Neural cell (in vitro differentiated cells): ENCODE measurements around the gene GNAQ. TPM values are rescaled to one million over a fixed set of nuclear protein-coding genes. Genes with fewer than 3 reads are reported as not detected.

ENCODE experiments used
- H2AFZ ChIP-seq: fragments of 200-600, 300-800 bp; sonication (generic), shearing (Covaris generic); 2 replicates; pipeline ENCODE4 v1.6.0; 2014; ENCODE audit warnings: low read depth, mild to moderate bottlenecking, antibody characterized with exemption, low read length, moderate library complexity
- H3F3A ChIP-seq: fragments of 200-600 bp; shearing (Covaris generic); 2 replicates; pipeline ENCODE4 v1.6.1; 2016; ENCODE audit warnings: mild to moderate bottlenecking, moderate library complexity, mixed read lengths, antibody characterized with exemption, low read length; ENCODE audit not compliant: insufficient read depth, poor library complexity, severe bottlenecking
- H3K27ac ChIP-seq: fragments of 200-600, 300-800 bp; sonication (generic), shearing (Covaris generic); 2 replicates; pipeline ENCODE4 v1.5.1; 2014; ENCODE audit warnings: mild to moderate bottlenecking, low read length, moderate library complexity
- H3K27me3 ChIP-seq: fragments of 300-800, 200-600 bp; sonication (generic), shearing (Covaris generic); 2 replicates; pipeline ENCODE4 v1.6.0; 2014; ENCODE audit warnings: mild to moderate bottlenecking, low read depth, low read length, moderate library complexity; ENCODE audit not compliant: insufficient read depth
- H3K36me3 ChIP-seq: fragments of 300-800, 200-600 bp; sonication (generic), shearing (Covaris generic); 2 replicates; pipeline ENCODE4 v1.5.1; 2014; ENCODE audit warnings: mild to moderate bottlenecking, antibody characterized with exemption, low read length, moderate library complexity; ENCODE audit not compliant: insufficient read depth
- H3K4me2 ChIP-seq: fragments of 300-800, 200-600 bp; sonication (generic), shearing (Covaris generic); 2 replicates; pipeline ENCODE4 v1.6.0; 2014; ENCODE audit warnings: mild to moderate bottlenecking, low read length
- H3K4me3 ChIP-seq: fragments of 300-800, 200-600 bp; sonication (generic), shearing (Covaris generic); 2 replicates; pipeline ENCODE4 v1.5.1; 2014; ENCODE audit warnings: mild to moderate bottlenecking, low read length, moderate library complexity
- H3K79me2 ChIP-seq: fragments of 200-600 bp; shearing (Covaris generic); replicated peaks from 2 replicates; pipeline ENCODE4 v1.6.0; 2014; ENCODE audit warnings: mild to moderate bottlenecking, low read length, moderate library complexity; ENCODE audit not compliant: insufficient read depth
- H3K9ac ChIP-seq: fragments of 300-800, 200-600 bp; sonication (generic), shearing (Covaris generic); 2 replicates; pipeline ENCODE4 v1.6.1; 2016; ENCODE audit warnings: mild to moderate bottlenecking, low read length, mixed read lengths
- H3K9me2 ChIP-seq: fragments of 200-600 bp; shearing (Covaris generic); 2 replicates; pipeline ENCODE4 v1.6.1; 2016; ENCODE audit warnings: mild to moderate bottlenecking, low read length, mixed read lengths; ENCODE audit not compliant: insufficient read depth
- H3K9me3 ChIP-seq: fragments of 200-600, 300-800 bp; sonication (generic), shearing (Covaris generic); 2 replicates; pipeline ENCODE4 v1.6.1; 2016; ENCODE audit warnings: mild to moderate bottlenecking, mixed run types, low read length, moderate library complexity, mixed read lengths
- H4K20me1 ChIP-seq: fragments of 200-600 bp; shearing (Covaris generic); 2 replicates; pipeline ENCODE4 v1.6.1; 2016; ENCODE audit warnings: mild to moderate bottlenecking, mixed run types; ENCODE audit not compliant: insufficient read depth
- CTCF ChIP-seq: fragments of 450-650 bp; IDR thresholded peaks from 2 replicates; pipeline ENCODE4 v1.5.1; 2014; ENCODE audit warnings: antibody characterized with exemption, mild to moderate bottlenecking, moderate library complexity; ENCODE audit not compliant: poor library complexity, severe bottlenecking
- EP300 ChIP-seq: fragments of 450-650 bp; conservative IDR thresholded peaks from 2 replicates; pipeline ENCODE4 v1.6.1; 2014; ENCODE audit warnings: antibody characterized with exemption, mild to moderate bottlenecking, moderate library complexity; ENCODE audit not compliant: poor library complexity, severe bottlenecking
- EZH2 ChIP-seq: fragments of 200-600, 300-800 bp; shearing (Covaris generic), sonication (generic); IDR thresholded peaks from 2 replicates; pipeline ENCODE4 v1.6.1; 2014; ENCODE audit warnings: antibody characterized with exemption, low read length, borderline replicate concordance, mild to moderate bottlenecking; ENCODE audit not compliant: insufficient read depth, poor library complexity, severe bottlenecking
- MXI1 ChIP-seq: fragments of 450-650 bp; conservative IDR thresholded peaks from 2 replicates; pipeline ENCODE4 v1.6.1; 2014; ENCODE audit warnings: antibody characterized with exemption, mild to moderate bottlenecking; ENCODE audit not compliant: poor library complexity, severe bottlenecking
- POLR2AphosphoS5 ChIP-seq: IDR thresholded peaks from 2 replicates; pipeline ENCODE4 v1.6.1; 2012
- RAD21 ChIP-seq: fragments of 450-650 bp; conservative IDR thresholded peaks from 2 replicates; pipeline ENCODE4 v1.6.1; 2014; ENCODE audit warnings: antibody characterized with exemption, mild to moderate bottlenecking, moderate library complexity
- REST ChIP-seq: IDR thresholded peaks from 2 replicates; pipeline ENCODE4 v1.6.1; 2012; ENCODE audit warnings: borderline replicate concordance
- SMC3 ChIP-seq: fragments of 450-650 bp; conservative IDR thresholded peaks from 2 replicates; pipeline ENCODE4 v1.6.1; 2014; ENCODE audit warnings: antibody characterized with exemption, mild to moderate bottlenecking, moderate library complexity; ENCODE audit not compliant: poor library complexity
- TAF1 ChIP-seq: IDR thresholded peaks from 2 replicates; pipeline ENCODE4 v1.6.1; 2012; ENCODE audit warnings: low read depth
- polyA plus RNA-seq: library from polyadenylated mRNA; depleted of rRNA; stranded (reverse); fragments of >200 nt; gene quantifications from 2 replicates; pipeline ENCODE4 v1.2.3, GENCODE V29; 2014

The GNAQ gene
- polyA plus RNA-seq, 1 donor from 2014 or later = 86.7 TPM

- H3K4me3 ChIP-seq = no peak overlapping the region
- TF ChIP-seq REST (no peak), TAF1 (no peak), EZH2 (no peak), SMC3 (no peak), RAD21 (no peak), CTCF (no peak), EP300 (no peak), POLR2AphosphoS5 (no peak), MXI1 (no peak)
- no peaks in the 10 kb centered on the region for H3F3A ChIP-seq
- H3K4me2 ChIP-seq = no peak overlapping the region
- no peaks in the 10 kb centered on the region for H4K20me1 ChIP-seq
- H3K27ac ChIP-seq = no peak overlapping the region
- no peaks in the 10 kb centered on the region for H3K79me2 ChIP-seq
- H3K9ac ChIP-seq = no peak overlapping the region
- H3K9me3 ChIP-seq = no peaks in the 10 kb centered on the region
- no peak overlapping the region for H2AFZ ChIP-seq
- no peaks in the 10 kb centered on the region for H3K27me3 ChIP-seq
- H3K9me2 ChIP-seq = no peaks in the 10 kb centered on the region
- no peaks in the 10 kb centered on the region for H3K36me3 ChIP-seq
Measured at GRCh38 chr9:77708064-77708815, 323.4 kb downstream of the GNAQ start.

GRCh38 chr9:77707383-77708063, 324.1 kb downstream of the GNAQ start:
- H2AFZ ChIP-seq = no peak overlapping the region
- H3K27ac ChIP-seq = no peak overlapping the region
- H3F3A ChIP-seq = no peaks in the 10 kb centered on the region
- H3K79me2 ChIP-seq = no peaks in the 10 kb centered on the region
- H4K20me1 ChIP-seq = no peaks in the 10 kb centered on the region
- no peak overlapping the region for H3K4me3 ChIP-seq
- no peak overlapping the region for H3K4me2 ChIP-seq
- H3K9ac ChIP-seq = no peak overlapping the region
- no peaks in the 10 kb centered on the region for H3K9me3 ChIP-seq
- no peaks in the 10 kb centered on the region for H3K9me2 ChIP-seq
- H3K36me3 ChIP-seq = no peaks in the 10 kb centered on the region
- H3K27me3 ChIP-seq = no peaks in the 10 kb centered on the region
- TF ChIP-seq EZH2 (no peak), RAD21 (no peak), CTCF (no peak), REST (no peak), MXI1 (no peak), TAF1 (no peak), POLR2AphosphoS5 (no peak), EP300 (no peak), SMC3 (no peak)
